HCT116 (cell line): Measurements from ENCODE around the gene FBXW10.
"Not testable (repeated sequence)": the region's sequence is repeated elsewhere in the genome, so short reads cannot be mapped to it uniquely, and the experiment has no call there.

Experiments
- ATF3 ChIP-seq: IDR thresholded peaks from 2 replicates; pipeline ENCODE4 v1.6.1; 2012
- CBX3 ChIP-seq: IDR thresholded peaks from 2 replicates; pipeline ENCODE4 v1.6.1; 2012; ENCODE audit warnings: low read depth
- CTCF ChIP-seq, 3 experiments: fragments of 200-600 bp in 1 of 3; sonication (generic) in 1 of 3; IDR thresholded peaks in 2 of 3; conservative IDR thresholded peaks in 1 of 3; 2 replicates each; pipeline ENCODE4 v1.5.1; 2012 to 2017; ENCODE audit warnings: low read depth in 2 of 3, low read length in 2 of 3, antibody characterized with exemption in 1 of 3, borderline replicate concordance in 1 of 3, control low read depth in 1 of 3, mild to moderate bottlenecking in 1 of 3, mixed read lengths in 1 of 3, mixed run types in 1 of 3, moderate library complexity in 1 of 3; ENCODE audit not compliant: insufficient read depth in 1 of 3
- ELF1 ChIP-seq: IDR thresholded peaks from 2 replicates; pipeline ENCODE4 v1.6.1; 2012; ENCODE audit warnings: low read depth, borderline replicate concordance
- EZH2 ChIP-seq: fragments of 200-600 bp; sonication (generic); IDR thresholded peaks from 2 replicates; pipeline ENCODE4 v1.6.1; 2017; ENCODE audit warnings: antibody characterized with exemption, mixed run types
- EZH2phosphoT487 ChIP-seq: fragments of 200-600 bp; IDR thresholded peaks from 2 replicates; pipeline ENCODE4 v1.6.1; 2018; ENCODE audit warnings: antibody characterized with exemption, borderline replicate concordance
- FOSL1 ChIP-seq: IDR thresholded peaks from 2 replicates; pipeline ENCODE4 v1.6.1; 2012; ENCODE audit warnings: low read depth
- MAX ChIP-seq: IDR thresholded peaks from 2 replicates; pipeline ENCODE4 v1.6.1; 2012
- POLR2A ChIP-seq: IDR thresholded peaks from 2 replicates; pipeline ENCODE4 v1.7.0; 2011; ENCODE audit warnings: borderline replicate concordance; ENCODE audit not compliant: insufficient read depth, insufficient read length; ENCODE audit errors: extremely low read depth
- POLR2AphosphoS5 ChIP-seq: IDR thresholded peaks from 2 replicates; pipeline ENCODE4 v1.6.1; 2011; ENCODE audit warnings: mild to moderate bottlenecking, low read depth, low read length, moderate library complexity
- ZBTB33 ChIP-seq: IDR thresholded peaks from 2 replicates; pipeline ENCODE4 v1.6.1; 2011; ENCODE audit warnings: mild to moderate bottlenecking, low read length, moderate library complexity; ENCODE audit not compliant: insufficient replicate concordance; ENCODE audit errors: extremely low read depth
- ZFX ChIP-seq: fragments of 450-650 bp; IDR thresholded peaks from 2 replicates; pipeline ENCODE4 v1.6.1; 2017
- ZNF274 ChIP-seq: fragments of 200-500 bp; sonication (Bioruptor generic); IDR thresholded peaks from 2 replicates; pipeline ENCODE4 v1.6.1; 2014; ENCODE audit warnings: mild to moderate bottlenecking, low read depth, low read length, inconsistent platforms

- not testable (repeated sequence) for TF ChIP-seq POLR2A; EZH2; CTCF (IDR thresholded peaks at IDR 0.05 in 2 of 3, conservative IDR thresholded peaks at IDR 0.05 in 1 of 3; ENCODE audit: borderline replicate concordance in 1 of 3, insufficient read depth in 1 of 3, low read depth in 2 of 3, low read length in 2 of 3); ZNF274; FOSL1; EZH2phosphoT487; MAX; CBX3; POLR2AphosphoS5; ZFX; ZBTB33; ELF1; ATF3
Measured at GRCh38 chr17:18698473-18699103, 45.3 kb upstream of the FBXW10 start.
